HepG2 (cell line): ENCODE measurements around the gene SINHCAF. TPM values are rescaled to one million over a fixed set of nuclear protein-coding genes. Genes with fewer than 3 reads are reported as not detected.

Source experiments
- AGO2 ChIP-seq: fragments of 200-400 bp; formaldehyde crosslinking; optimal IDR thresholded peaks from 2 replicates; pipeline ENCODE3; 2017; ENCODE audit warnings: mild to moderate bottlenecking, low read depth, low read length, moderate library complexity
- ARHGAP35 ChIP-seq: sonication (generic); formaldehyde crosslinking; IDR thresholded peaks from 2 replicates; pipeline ENCODE4 v1.9.0; 2022; ENCODE audit warnings: mild to moderate bottlenecking, inconsistent platforms, moderate library complexity, missing genetic modification reagents, borderline replicate concordance
- ARID4A ChIP-seq: sonication (generic); formaldehyde crosslinking; IDR thresholded peaks from 2 replicates; pipeline ENCODE4 v1.5.0; 2020; ENCODE audit warnings: mild to moderate bottlenecking, missing genetic modification reagents, borderline replicate concordance
- ARNTL ChIP-seq: sonication (generic); formaldehyde crosslinking; IDR thresholded peaks from 2 replicates; pipeline ENCODE4 v1.4.0; 2020; ENCODE audit warnings: mild to moderate bottlenecking, missing genetic modification reagents
- FOXC1 ChIP-seq: sonication (generic); formaldehyde crosslinking; IDR thresholded peaks from 2 replicates; pipeline ENCODE4 v1.8.0; 2022; ENCODE audit warnings: mild to moderate bottlenecking, missing genetic modification reagents, borderline replicate concordance
- ISL2 ChIP-seq: sonication (generic); formaldehyde crosslinking; IDR thresholded peaks from 2 replicates; pipeline ENCODE4 v1.5.0; 2020; ENCODE audit warnings: missing genetic modification reagents
- KMT2A ChIP-seq: sonication (generic); formaldehyde crosslinking; IDR thresholded peaks from 2 replicates; pipeline ENCODE4 v1.4.0; 2020; ENCODE audit warnings: missing genetic modification reagents
- MXD4 ChIP-seq: IDR thresholded peaks from 2 replicates; pipeline ENCODE4 v1.6.1; 2016; ENCODE audit warnings: mild to moderate bottlenecking, missing biosample characterization, missing genetic modification reagents
- MYC ChIP-seq: sonication (generic); formaldehyde crosslinking; IDR thresholded peaks from 2 replicates; pipeline ENCODE4 v1.9.0; 2021; ENCODE audit warnings: missing genetic modification reagents, borderline replicate concordance
- NR1H2 ChIP-seq: sonication (generic); formaldehyde crosslinking; IDR thresholded peaks from 2 replicates; pipeline ENCODE4 v1.8.1; 2022; ENCODE audit warnings: low read depth, missing genetic modification reagents, borderline replicate concordance
- PHB2 ChIP-seq: fragments of 450-650 bp; IDR thresholded peaks from 2 replicates; pipeline ENCODE4 v1.6.1; 2018; ENCODE audit not compliant: partially characterized antibody
- REPIN1 ChIP-seq: sonication (generic); formaldehyde crosslinking; IDR thresholded peaks from 2 replicates; pipeline ENCODE4 v1.8.0; 2022; ENCODE audit warnings: missing genetic modification reagents, low read depth, mild to moderate bottlenecking, borderline replicate concordance
- SALL1 ChIP-seq: sonication (generic); formaldehyde crosslinking; IDR thresholded peaks from 2 replicates; pipeline ENCODE4 v1.8.0; 2022; ENCODE audit warnings: mild to moderate bottlenecking, missing genetic modification reagents
- SAP130 ChIP-seq: IDR thresholded peaks from 2 replicates; pipeline ENCODE4 v1.6.1; 2016; ENCODE audit warnings: low read depth
- SATB2 ChIP-seq: sonication (generic); formaldehyde crosslinking; IDR thresholded peaks from 2 replicates; pipeline ENCODE4 v1.5.0; 2020; ENCODE audit warnings: missing genetic modification reagents
- ZNF253 ChIP-seq: sonication (generic); formaldehyde crosslinking; IDR thresholded peaks from 2 replicates; pipeline ENCODE4 v1.8.0; 2022; ENCODE audit warnings: mild to moderate bottlenecking, missing genetic modification reagents, borderline replicate concordance
- ZNF367 ChIP-seq: sonication (generic); formaldehyde crosslinking; IDR thresholded peaks from 2 replicates; pipeline ENCODE4 v1.4.0; 2020; ENCODE audit warnings: missing genetic modification reagents, borderline replicate concordance
- ZNF543 ChIP-seq: sonication (generic); formaldehyde crosslinking; IDR thresholded peaks from 2 replicates; pipeline ENCODE4 v1.4.0; 2020; ENCODE audit warnings: mild to moderate bottlenecking, missing genetic modification reagents
- ZNF775 ChIP-seq: sonication (generic); formaldehyde crosslinking; IDR thresholded peaks from 2 replicates; pipeline ENCODE4 v1.4.0; 2020; ENCODE audit warnings: missing genetic modification reagents, mild to moderate bottlenecking, moderate library complexity, borderline replicate concordance
- polyA plus RNA-seq, 8 experiments: library from polyadenylated mRNA; depleted of rRNA in 3 of 8; stranded (reverse) in 7 of 8; unstranded in 1 of 8; fragments of >200 nt; fragmentation: Illumina TruSeq in 4 of 8; extraction: Trizol in 4 of 8; gene quantifications; 2 replicates each; pipeline versions ENCODE4 v1.2.1 to v1.2.3, GENCODE V29; 2011 to 2016; ENCODE audit warnings: low read depth in 4 of 8, missing spikeins in 1 of 8, mixed read lengths in 1 of 8; ENCODE audit not compliant: insufficient read depth in 1 of 8
- total RNA-seq, 5 experiments: library from RNA; depleted of rRNA; stranded (reverse); fragments of >200 nt; fragmentation: Illumina TruSeq; extraction: Trizol; gene quantifications; 2 replicates each; pipeline ENCODE4 v1.2.3, GENCODE V29; 2016; ENCODE audit warnings: low read depth in 1 of 5
- TF ChIP-seq, protein P1 (sequence below): sonication (generic); formaldehyde crosslinking; IDR thresholded peaks from 2 replicates; pipeline ENCODE4 v1.4.0; 2020; ENCODE audit warnings: missing genetic modification reagents
- TF ChIP-seq, protein P2 (sequence below): sonication (generic); formaldehyde crosslinking; IDR thresholded peaks from 2 replicates; pipeline ENCODE4 v1.5.1; 2020; ENCODE audit warnings: missing genetic modification reagents, mild to moderate bottlenecking, borderline replicate concordance
- TF ChIP-seq, protein P3 (sequence below): IDR thresholded peaks from 2 replicates; pipeline ENCODE4 v1.6.1; 2016; ENCODE audit warnings: low read depth, borderline replicate concordance

Gene SINHCAF
- total and polyA plus RNA-seq, 2 of the 13 experiments (the other 11 are each of a cell fraction or from before 2014, with no cell fraction given): 54.6 to 97.8 TPM

GRCh38 chr12:31324845-31325523 lies 966 bp downstream of the SINHCAF start (continued):
- TF ChIP-seq, protein P1, sequence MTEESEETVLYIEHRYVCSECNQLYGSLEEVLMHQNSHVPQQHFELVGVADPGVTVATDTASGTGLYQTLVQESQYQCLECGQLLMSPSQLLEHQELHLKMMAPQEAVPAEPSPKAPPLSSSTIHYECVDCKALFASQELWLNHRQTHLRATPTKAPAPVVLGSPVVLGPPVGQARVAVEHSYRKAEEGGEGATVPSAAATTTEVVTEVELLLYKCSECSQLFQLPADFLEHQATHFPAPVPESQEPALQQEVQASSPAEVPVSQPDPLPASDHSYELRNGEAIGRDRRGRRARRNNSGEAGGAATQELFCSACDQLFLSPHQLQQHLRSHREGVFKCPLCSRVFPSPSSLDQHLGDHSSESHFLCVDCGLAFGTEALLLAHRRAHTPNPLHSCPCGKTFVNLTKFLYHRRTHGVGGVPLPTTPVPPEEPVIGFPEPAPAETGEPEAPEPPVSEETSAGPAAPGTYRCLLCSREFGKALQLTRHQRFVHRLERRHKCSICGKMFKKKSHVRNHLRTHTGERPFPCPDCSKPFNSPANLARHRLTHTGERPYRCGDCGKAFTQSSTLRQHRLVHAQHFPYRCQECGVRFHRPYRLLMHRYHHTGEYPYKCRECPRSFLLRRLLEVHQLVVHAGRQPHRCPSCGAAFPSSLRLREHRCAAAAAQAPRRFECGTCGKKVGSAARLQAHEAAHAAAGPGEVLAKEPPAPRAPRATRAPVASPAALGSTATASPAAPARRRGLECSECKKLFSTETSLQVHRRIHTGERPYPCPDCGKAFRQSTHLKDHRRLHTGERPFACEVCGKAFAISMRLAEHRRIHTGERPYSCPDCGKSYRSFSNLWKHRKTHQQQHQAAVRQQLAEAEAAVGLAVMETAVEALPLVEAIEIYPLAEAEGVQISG (CRISPR knock-in tag): no peak
- TF ChIP-seq FOXC1 (CRISPR knock-in tag) (peak; percentile 57; the same call in 1 of the 2 replicates), ARID4A (CRISPR knock-in tag) (peak; percentile 25), AGO2 (peak; percentile 74), ZNF367 (no peak), PHB2 (no peak), SALL1 (CRISPR knock-in tag) (peak; percentile 47; the same call in 1 of the 2 replicates), MXD4 (no peak), ZNF775 (no peak), ARHGAP35 (CRISPR knock-in tag) (0 out of 2 replicates have a peak, but pooled peaks have one; percentile 56), ZNF253 (CRISPR knock-in tag) (no peak), ZNF543 (CRISPR knock-in tag) (peak; percentile 57; the same call in 1 of the 2 replicates), MYC (CRISPR knock-in tag) (peak; percentile 85), SAP130 (CRISPR knock-in tag) (peak; percentile 40), REPIN1 (peak; percentile 18; the same call in 1 of the 2 replicates), NR1H2 (CRISPR knock-in tag) (0 out of 2 replicates have a peak, but pooled peaks have one; percentile 64), ISL2 (CRISPR knock-in tag) (peak; percentile 9; the same call in 1 of the 2 replicates), KMT2A (CRISPR knock-in tag) (peak; percentile 74), ARNTL (CRISPR knock-in tag) (0 out of 2 replicates have a peak, but pooled peaks have one; percentile 18), SATB2 (CRISPR knock-in tag) (0 out of 2 replicates have a peak, but pooled peaks have one; percentile 22)
- TF ChIP-seq, protein P2, sequence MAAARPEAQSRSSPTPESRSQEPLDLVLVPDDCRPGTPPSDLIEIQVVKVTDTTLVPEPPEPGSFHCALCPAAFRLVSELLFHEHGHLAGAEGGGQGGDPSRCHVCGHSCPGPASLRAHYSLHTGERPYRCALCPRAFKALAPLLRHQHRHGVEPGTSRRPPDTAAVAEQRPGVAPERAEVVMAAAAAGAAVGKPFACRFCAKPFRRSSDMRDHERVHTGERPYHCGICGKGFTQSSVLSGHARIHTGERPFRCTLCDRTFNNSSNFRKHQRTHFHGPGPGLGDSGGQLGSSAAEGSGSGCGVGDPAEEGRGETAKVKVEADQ (CRISPR knock-in tag): 0 out of 2 replicates have a peak, but pooled peaks have one; percentile 5
- TF ChIP-seq, protein P3, sequence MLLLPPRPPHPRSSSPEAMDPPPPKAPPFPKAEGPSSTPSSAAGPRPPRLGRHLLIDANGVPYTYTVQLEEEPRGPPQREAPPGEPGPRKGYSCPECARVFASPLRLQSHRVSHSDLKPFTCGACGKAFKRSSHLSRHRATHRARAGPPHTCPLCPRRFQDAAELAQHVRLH: no peak
